IMR-90 (cell line): ENCODE measurements around the gene VPS54. TPM values are rescaled to one million over a fixed set of nuclear protein-coding genes. Genes with fewer than 3 reads are reported as not detected.

ENCODE experiments used
- ATAC-seq: fragments of 200-7000 bp; cut with Tn5 transposase; 2 replicates; pipeline ENCODE4 v1.9.1; 2020; ENCODE audit warnings: low read depth, mild to moderate bottlenecking, moderate library complexity
- BruUV-seq: library from RNA; stranded (reverse); fragments of 400-500 nt; replicated peaks from 2 replicates; lab custom pipeline; 2021; lab: Mats Ljungman, UMichigan
- CTCF ChIA-PET: fragments of 300-600 bp; formaldehyde crosslinking; extraction: SDS; loops from one replicate; lab custom pipeline; 2021; ENCODE audit warnings: antibody characterized with exemption; lab: Yijun Ruan, JAX
- POLR2A ChIA-PET: fragments of 300-600 bp; sonication (Branson Sonifier 250); formaldehyde crosslinking; loops from one replicate; lab custom pipeline; 2022; ENCODE audit warnings: antibody characterized with exemption; ENCODE audit not compliant: unreplicated experiment; lab: Charles Lee
- DNase-seq: peaks from one replicate; pipeline ENCODE4 v3.0.0; 2013
- H2AFZ ChIP-seq: replicated peaks from 2 replicates; pipeline ENCODE3; 2013; ENCODE audit warnings: low read length, mild to moderate bottlenecking; ENCODE audit not compliant: poor library complexity
- H2AK5ac ChIP-seq: 2 replicates; pipeline ENCODE4 v1.6.1; 2013; ENCODE audit warnings: low read depth, low read length, inconsistent platforms
- H2AK9ac ChIP-seq: replicated peaks from 2 replicates; pipeline ENCODE3; 2013; ENCODE audit warnings: mild to moderate bottlenecking, low read depth, low read length, moderate library complexity; ENCODE audit not compliant: poor library complexity
- H2BK120ac ChIP-seq: 2 replicates; pipeline ENCODE4 v1.6.1; 2013; ENCODE audit warnings: low read depth, low read length, inconsistent platforms
- H2BK15ac ChIP-seq: 3 replicates; pipeline ENCODE4 v1.6.1; 2013; ENCODE audit warnings: low read depth, low read length, inconsistent platforms
- H2BK20ac ChIP-seq: 2 replicates; pipeline ENCODE4 v1.6.1; 2013; ENCODE audit warnings: low read depth, mild to moderate bottlenecking, inconsistent platforms, low read length, moderate library complexity
- H2BK5ac ChIP-seq: 2 replicates; pipeline ENCODE4 v1.6.1; 2013; ENCODE audit warnings: mild to moderate bottlenecking, low read depth, low read length, inconsistent platforms; ENCODE audit not compliant: poor library complexity, severe bottlenecking
- H3K14ac ChIP-seq: replicated peaks from 2 replicates; pipeline ENCODE4 v1.6.1; 2013; ENCODE audit warnings: low read depth, low read length, inconsistent platforms
- H3K18ac ChIP-seq: 2 replicates; pipeline ENCODE4 v1.6.1; 2013; ENCODE audit warnings: low read depth, low read length, control low read depth
- H3K23ac ChIP-seq: 2 replicates; pipeline ENCODE4 v1.6.1; 2013; ENCODE audit warnings: low read depth, low read length, inconsistent platforms
- H3K27ac ChIP-seq: 2 replicates; pipeline ENCODE4 v1.5.1; 2013; ENCODE audit warnings: mild to moderate bottlenecking, control low read depth, low read length; ENCODE audit not compliant: insufficient read depth
- H3K27me3 ChIP-seq: 2 replicates; pipeline ENCODE4 v1.6.1; 2013; ENCODE audit warnings: low read length; ENCODE audit not compliant: control insufficient read depth, insufficient read depth
- H3K36me3 ChIP-seq: 2 replicates; pipeline ENCODE4 v1.6.1; 2013; ENCODE audit warnings: low read length, mixed read lengths; ENCODE audit not compliant: control insufficient read depth, insufficient read depth
- H3K4ac ChIP-seq: 2 replicates; pipeline ENCODE4 v1.6.1; 2013; ENCODE audit warnings: low read depth, low read length, inconsistent platforms
- H3K4me1 ChIP-seq: 2 replicates; pipeline ENCODE4 v1.6.1; 2013; ENCODE audit warnings: low read length, mixed read lengths; ENCODE audit not compliant: control insufficient read depth, insufficient read depth
- H3K4me2 ChIP-seq: 2 replicates; pipeline ENCODE4 v1.6.1; 2013; ENCODE audit warnings: low read depth, mild to moderate bottlenecking, control low read depth, low read length, moderate library complexity
- H3K4me3 ChIP-seq: 2 replicates; pipeline ENCODE4 v1.5.1; 2013; ENCODE audit warnings: low read depth, mild to moderate bottlenecking, control low read depth, low read length, moderate library complexity; ENCODE audit not compliant: insufficient read depth
- H3K56ac ChIP-seq: 2 replicates; pipeline ENCODE4 v1.6.1; 2013; ENCODE audit warnings: low read length, inconsistent platforms; ENCODE audit not compliant: insufficient read depth; ENCODE audit errors: extremely low read depth
- H3K79me1 ChIP-seq, 2 experiments: 2 replicates each; pipeline ENCODE4 v1.6.1; 2013; ENCODE audit warnings: low read length in 2 of 2, inconsistent platforms in 1 of 2, low read depth in 1 of 2
- H3K9ac ChIP-seq: 2 replicates; pipeline ENCODE4 v1.6.1; 2013; ENCODE audit warnings: low read depth, low read length, control low read depth
- H3K9me1 ChIP-seq: 2 replicates; pipeline ENCODE4 v1.6.1; 2013; ENCODE audit warnings: low read length, inconsistent platforms; ENCODE audit not compliant: insufficient read depth
- H3K9me3 ChIP-seq: 2 replicates; pipeline ENCODE4 v1.6.1; 2013; ENCODE audit warnings: low read length; ENCODE audit not compliant: control insufficient read depth, insufficient read depth
- H4K20me1 ChIP-seq: 2 replicates; pipeline ENCODE4 v1.6.1; 2013; ENCODE audit warnings: low read length, inconsistent platforms; ENCODE audit not compliant: insufficient read depth
- H4K5ac ChIP-seq: 2 replicates; pipeline ENCODE4 v1.6.1; 2013; ENCODE audit warnings: mild to moderate bottlenecking, low read depth, low read length, control low read depth
- H4K8ac ChIP-seq, 2 experiments: 2 replicates each; pipeline ENCODE4 v1.6.1; 2013; ENCODE audit warnings: low read depth in 2 of 2, low read length in 2 of 2, control low read depth in 1 of 2, inconsistent platforms in 1 of 2
- H4K91ac ChIP-seq: 2 replicates; pipeline ENCODE4 v1.6.1; 2013; ENCODE audit warnings: low read depth, low read length, inconsistent platforms; ENCODE audit not compliant: insufficient read depth
- SMC3 ChIP-seq: fragments of 150-350 bp; IDR thresholded peaks from 2 replicates; pipeline ENCODE4 v1.6.1; 2016; ENCODE audit warnings: low read depth, mild to moderate bottlenecking, antibody characterized with exemption, low read length, moderate library complexity
- WGBS, 2 experiments: methylation state at CpG; one replicate each; pipeline versions ENCODE4 v1.1.5 to v1.1.7; 2013; ENCODE audit warnings: missing lambda C conversion rate in 2 of 2; ENCODE audit not compliant: insufficient read length in 1 of 2; ENCODE audit errors: extremely low coverage in 2 of 2; 5-methylcytosine and 5-hydroxymethylcytosine counted together
- dilution Hi-C: fragments of 300-500 bp; cut with HindIII; formaldehyde crosslinking; loops from one replicate; pipeline ENCODE4 v1.14.3; 2018; ENCODE audit warnings: low sequenced_read_pairs; ENCODE audit not compliant: unreplicated experiment
- in situ Hi-C: fragments of 300-500 bp; cut with MboI; formaldehyde crosslinking; loops from 3 replicates; pipeline ENCODE4 v1.14.3; 2019; ENCODE audit warnings: low sequenced_read_pairs, inconsistent platforms, mixed read lengths
- intact Hi-C: fragments of 100-400 bp; cut with micrococcal nuclease; formaldehyde crosslinking; loops from 2 replicates; pipeline ENCODE4 v1.10.0; 2022
- polyA plus RNA-seq, 3 experiments: library from polyadenylated mRNA; depleted of rRNA; stranded (reverse); fragments of >200 nt; gene quantifications; 2 replicates each; pipeline ENCODE4 v1.2.3, GENCODE V29; 2012; ENCODE audit warnings: low replicate concordance in 1 of 3
- total RNA-seq: library from RNA; depleted of rRNA; stranded (reverse); fragments of >200 nt; gene quantifications from 2 replicates; pipeline ENCODE4 v1.2.3, GENCODE V29; 2012

VPS54 gene
- total and polyA plus RNA-seq, 2 of the 4 experiments (the other 2 are of a cell fraction) = 7.1 to 18.1 TPM

- Histone ChIP-seq H4K20me1 (peaks cover 32% of the 10 kb centered on the region), H3K79me1 (peaks cover 20 to 50% of the 10 kb centered on the region in 2 experiments; a peak in 3 of 4 replicates), H2BK120ac (no peak overlapping the region), H3K18ac (no peak overlapping the region), H3K27me3 (no peaks in the 10 kb centered on the region), H2AK9ac (no peak overlapping the region), H3K4me2 (no peak overlapping the region), H3K9ac (no peak overlapping the region), H2BK15ac (no peak overlapping the region), H3K23ac (no peak overlapping the region; the same call in 1 of the 2 replicates), H3K14ac (no peak overlapping the region), H3K4ac (no peak overlapping the region), H3K36me3 (no peaks in the 10 kb centered on the region), H4K8ac (no peak overlapping the region), H3K27ac (no peak overlapping the region), H3K4me1 (no peaks in the 10 kb centered on the region), H3K9me1 (peaks cover 8% of the 10 kb centered on the region; the same call in 1 of the 2 replicates), H3K56ac (no peak overlapping the region), H2BK5ac (no peak overlapping the region), H2AK5ac (no peak overlapping the region), H4K5ac (no peak overlapping the region), H2AFZ (no peak overlapping the region), H2BK20ac (no peak overlapping the region), H4K91ac (no peak overlapping the region), H3K4me3 (no peak overlapping the region), H3K9me3 (no peaks in the 10 kb centered on the region)
- TF ChIP-seq SMC3 = no peak
- dilution Hi-C loops = no loop called here
- CTCF ChIA-PET = no interaction called here
- POLR2A ChIA-PET = no interaction called here
- DNase-seq (no peak), ATAC-seq (no peak)
- in situ Hi-C loops = no loop called here
- intact Hi-C loops = no loop called here
- WGBS, 2 experiments = 89% methylated on average over 4 of the region's 7 CpGs; no CpG with 5 or more reads in 1 of the 2 experiments
- BruUV-seq = no TSS peak
Observed at GRCh38 chr2:64007924-64008323, 11.3 kb downstream of the VPS54 start.
